NOMO-1 (cell line): ENCODE results near the gene TRIM41.
"Not testable (repeated sequence)": the region's sequence is repeated elsewhere in the genome, so short reads cannot be mapped to it uniquely, and the experiment has no call there.

Experiments used
- DNase-seq, 2 experiments: peaks; one replicate each; lab custom pipeline; 2025; ENCODE audit not compliant: unreplicated experiment in 2 of 2; lab: John Stamatoyannopoulos, UW

The TRIM41 gene

GRCh38 chr5:181223058-181223728 lies at the start of gene TRIM41:
TSS of gene TRIM41 (plus strand) at chr5:181223281. CDS start at chr5:181224000, 719 bp downstream.
- no peak for DNase-seq

DNA sequence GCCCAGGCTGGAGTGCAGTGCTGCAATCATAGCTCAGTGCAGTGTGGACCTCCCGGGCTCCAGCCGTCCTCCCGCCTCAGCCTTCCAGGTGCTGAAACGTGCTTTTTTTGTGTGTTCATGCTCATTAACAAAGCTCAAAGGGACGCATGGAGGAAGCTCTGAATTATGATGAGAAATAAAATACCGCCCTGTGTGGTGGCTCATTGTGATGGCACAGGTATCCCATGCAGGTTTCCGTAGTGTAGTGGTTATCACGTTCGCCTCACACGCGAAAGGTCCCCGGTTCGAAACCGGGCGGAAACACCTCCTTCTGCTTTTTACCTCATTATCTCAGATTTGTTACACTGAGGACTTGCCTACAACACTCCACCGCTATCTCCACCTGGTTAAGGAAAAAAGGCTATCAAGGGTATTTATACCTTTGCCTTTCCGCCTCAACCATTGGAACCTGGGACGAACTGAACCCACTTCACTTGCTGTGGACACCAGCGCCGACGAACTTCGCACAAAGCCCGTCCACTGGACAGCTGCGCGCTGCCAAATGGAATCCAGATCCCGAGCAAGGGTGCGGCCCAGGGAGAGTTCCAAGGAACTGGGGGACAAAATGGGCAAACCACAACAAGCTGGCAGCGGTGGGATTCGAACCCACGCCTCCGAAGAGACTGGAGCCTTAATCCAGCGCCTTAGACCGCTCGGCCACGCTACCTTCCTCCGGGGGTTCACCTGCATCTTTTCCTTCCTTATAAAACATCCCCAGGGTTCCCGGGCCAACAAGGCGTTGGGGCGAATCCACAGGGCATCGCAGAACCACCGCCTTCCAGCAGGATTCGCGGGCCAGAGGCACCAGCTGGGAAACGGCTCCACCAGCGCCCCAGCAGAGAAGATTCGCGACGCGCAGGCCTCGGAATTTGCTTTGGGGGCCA lies 49.4 kb upstream of the TRIM41 start:
- DNase-seq, result no peak

- no peak for DNase-seq
Measured at GRCh38 chr5:181176254-181176952, 46.7 kb upstream of the TRIM41 start.

DNA sequence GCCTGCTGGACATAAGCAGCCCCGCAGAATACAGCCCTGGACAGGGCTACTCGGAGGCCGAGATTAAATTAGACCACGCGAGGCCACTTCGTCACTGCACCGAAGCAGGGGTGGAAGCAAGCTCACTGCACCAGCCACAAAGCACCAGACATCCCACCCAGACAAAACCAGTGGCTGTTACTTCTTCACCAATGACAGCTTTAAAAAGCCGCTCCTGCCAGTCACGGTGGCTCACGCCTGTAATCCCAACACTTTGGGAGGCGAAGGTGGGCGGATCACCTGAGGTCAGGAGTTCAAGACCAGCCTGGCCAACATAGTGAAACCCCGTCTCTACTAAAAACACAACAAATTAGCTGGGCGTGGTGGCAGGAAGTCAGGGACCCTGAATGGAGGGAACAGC lies 45.5 kb upstream of the TRIM41 start:
- not testable (repeated sequence) for DNase-seq

DNA sequence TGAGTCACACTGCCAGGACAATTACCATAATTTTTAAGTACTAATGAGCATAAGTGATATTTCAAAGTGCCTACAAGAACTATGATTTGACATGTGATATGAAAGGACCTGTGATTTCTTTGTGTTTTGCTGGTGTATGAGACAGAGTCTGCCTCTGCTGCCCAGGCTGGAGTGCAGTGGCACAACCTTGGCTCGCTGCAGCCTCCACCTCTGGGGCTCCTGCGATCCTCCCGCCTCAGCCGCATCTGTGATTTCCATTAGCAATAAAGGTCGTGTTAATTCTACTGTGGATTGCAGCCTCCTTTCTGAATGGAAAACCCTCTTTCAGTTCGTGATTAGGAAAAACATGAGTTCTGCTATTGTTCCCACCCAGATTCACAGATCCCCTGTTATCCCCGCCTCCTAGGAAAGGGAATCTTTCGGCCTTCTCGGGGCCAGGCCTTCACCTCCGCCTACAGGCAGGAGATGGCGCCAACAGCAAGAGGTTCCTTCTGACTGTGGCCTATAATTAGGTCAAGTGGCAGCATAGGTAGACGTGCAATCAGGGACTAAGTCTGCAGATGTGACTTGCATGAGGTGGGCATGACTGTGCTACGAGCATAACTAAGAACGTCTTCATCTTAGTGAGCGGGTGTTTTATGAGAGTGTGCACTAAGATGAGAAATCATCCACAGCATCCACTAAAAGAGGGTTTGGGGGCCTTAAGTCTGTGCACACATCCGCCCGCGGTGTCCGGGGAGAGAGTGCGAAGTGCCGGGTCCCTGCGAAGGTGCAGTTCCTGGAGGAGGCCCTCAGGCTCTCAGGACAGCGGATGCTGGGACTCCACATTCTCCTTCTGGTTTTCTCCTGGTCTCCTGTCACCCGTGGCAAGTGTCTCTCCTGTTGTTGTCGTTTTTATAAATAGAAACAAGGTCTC lies 41.2 kb upstream of the TRIM41 start:
- DNase-seq, result no peak

DNA sequence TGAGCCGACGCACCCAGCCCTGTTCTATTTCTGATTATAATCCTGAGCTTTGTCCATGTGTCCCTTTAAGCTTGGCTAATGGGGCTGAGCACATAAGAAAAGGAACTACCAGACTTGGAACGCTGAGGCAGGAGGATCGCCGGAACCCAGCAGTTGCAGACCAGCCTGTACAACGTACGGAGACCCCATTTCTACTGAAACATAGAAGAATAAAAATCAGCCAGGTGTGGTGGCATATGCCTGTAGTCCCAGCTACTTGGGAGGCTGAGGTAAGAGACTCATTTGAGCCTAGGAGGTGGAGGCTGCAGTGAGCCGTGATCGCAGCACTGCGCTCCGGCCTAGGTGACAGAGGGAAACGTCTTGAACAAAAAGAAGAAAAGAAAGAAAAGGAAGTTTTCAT lies 40.4 kb upstream of the TRIM41 start:
- DNase-seq, result no peak

DNA sequence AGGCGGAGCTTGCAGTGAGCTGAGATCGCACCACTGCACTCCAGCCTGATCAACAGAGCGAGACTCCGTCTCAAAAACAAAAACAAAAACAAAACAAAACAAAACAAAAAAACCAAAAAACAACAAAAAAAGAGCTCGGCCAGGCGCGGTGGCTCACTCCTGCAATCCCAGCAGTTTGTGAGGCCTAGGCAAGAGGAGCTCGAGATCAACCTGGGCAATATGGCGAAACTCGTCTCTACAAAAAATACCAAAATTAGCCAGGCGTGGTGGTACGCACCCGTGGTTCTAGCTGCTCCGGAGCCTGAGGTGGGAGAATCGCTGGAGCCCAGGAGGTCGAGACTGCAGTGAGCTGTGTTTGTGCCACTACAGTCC lies 38.2 kb upstream of the TRIM41 start:
- no peak for DNase-seq

GRCh38 chr5:181185560-181185959 lies 37.5 kb upstream of the TRIM41 start:
- DNase-seq, result no peak

DNA sequence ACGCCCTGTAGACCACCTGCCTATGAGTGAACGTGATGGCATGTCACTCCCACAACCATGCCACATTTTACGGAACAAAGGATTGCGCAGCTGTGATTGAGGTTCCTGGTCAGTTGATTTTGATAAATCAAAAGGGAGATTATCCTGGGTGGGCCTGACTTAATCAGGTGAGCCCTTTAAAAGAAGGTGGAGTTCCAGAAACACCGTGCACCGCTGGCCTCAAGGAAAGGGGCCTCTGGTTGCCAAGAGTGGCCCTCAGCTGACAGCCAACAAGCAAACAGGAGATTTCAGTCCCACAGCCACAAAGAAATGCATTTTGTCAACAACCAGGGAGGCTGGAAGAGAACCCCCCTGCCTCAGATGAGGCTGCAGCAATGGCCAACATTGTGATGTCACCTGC lies 37.1 kb upstream of the TRIM41 start:
- no peak for DNase-seq

DNA sequence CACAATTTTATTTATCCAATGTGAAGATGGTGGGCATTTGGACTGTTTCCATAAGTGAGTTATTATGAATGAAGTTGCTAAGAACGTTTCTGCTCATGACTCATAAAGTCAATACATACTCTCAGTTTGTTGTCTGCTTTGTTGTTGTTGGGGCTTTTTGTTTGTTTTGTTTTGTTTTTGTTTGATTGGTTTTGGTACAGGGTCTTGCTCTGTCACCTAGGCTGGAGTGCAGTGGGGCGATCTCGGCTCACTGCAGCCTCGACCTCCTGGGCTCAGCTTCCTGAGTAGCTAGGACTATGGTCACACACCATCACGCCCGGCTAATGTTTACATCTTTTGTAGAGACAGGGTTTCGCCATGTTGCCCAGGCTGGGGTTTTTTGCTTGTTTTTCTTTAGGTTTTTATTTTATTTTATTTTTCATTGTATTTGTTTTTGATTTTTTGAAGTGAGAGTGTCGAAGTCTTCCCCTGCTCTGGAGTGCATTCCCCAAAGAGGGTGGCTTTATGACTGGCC lies 36.0 kb upstream of the TRIM41 start:
- no peak for DNase-seq

GRCh38 chr5:181187500-181188213 lies 35.4 kb upstream of the TRIM41 start:
- no peak for DNase-seq

DNA sequence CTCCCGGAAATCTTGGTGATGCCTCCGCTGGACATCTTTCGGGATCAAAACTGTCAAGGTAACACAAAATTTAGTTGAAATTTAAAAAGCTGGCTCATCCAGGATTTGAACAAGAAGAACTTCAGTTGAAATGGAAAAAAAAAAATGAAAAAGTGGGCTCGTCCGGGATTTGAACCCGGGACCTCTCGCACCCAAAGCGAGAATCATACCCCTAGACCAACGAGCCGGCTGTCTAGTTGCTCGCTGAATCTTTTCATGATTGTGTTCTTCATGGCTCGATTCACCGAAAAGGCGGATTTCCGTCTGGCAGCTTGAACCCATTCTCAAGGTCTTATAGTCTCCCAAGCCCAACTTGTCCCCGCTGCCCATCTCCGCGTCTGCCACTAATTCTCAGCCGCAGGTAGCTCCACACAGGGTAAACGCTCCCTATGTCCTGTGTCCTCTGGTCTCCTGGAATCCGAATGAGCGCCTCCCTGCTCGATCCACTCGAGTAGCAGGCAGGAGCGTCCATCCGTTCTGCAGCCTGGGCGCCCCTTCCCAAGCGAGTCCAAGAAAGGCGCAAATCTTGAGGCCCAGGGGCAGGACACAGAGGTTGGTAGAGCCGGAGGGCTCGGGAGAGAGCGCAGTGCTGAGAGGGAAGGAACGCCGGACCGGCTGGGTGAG lies 34.2 kb upstream of the TRIM41 start:
- DNase-seq, result no peak

- DNase-seq, result no peak
Measured at GRCh38 chr5:181189363-181189961, 33.6 kb upstream of the TRIM41 start.

DNA sequence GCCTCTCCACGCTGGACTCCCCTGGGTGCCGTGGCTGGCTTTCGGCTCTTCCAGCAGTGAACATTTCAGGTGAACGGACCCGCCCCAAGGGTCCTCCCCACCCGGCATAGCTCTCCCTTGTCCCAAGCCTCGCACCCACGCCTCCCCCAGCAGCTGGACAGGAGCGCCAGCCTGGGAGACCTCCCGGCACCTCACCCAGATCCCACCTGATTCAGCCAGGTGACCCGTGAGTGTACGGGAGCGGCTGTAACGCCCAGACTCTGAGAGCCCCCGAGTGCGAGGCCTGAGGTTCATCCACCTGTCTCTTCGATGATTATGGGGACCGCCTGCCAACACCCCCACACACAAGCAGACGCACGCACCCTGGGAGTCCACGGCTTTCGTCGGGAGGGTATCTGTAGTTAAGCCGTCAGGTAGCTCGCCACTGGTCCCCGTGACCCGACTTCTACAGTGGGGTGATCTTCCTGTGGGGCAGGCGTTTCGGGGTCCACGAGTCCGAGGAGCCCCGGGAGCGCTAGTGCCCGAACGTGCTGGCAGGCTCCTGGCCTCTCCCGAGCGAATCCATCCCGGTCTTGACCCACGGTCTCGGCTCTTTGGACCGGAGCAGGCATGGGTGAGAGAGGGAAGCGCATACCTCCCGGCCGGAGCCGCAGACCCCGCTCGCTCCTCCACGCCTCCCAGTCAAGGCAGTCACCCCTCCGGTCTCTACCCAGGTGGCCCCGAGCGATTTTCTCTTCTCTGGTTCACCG lies 32.9 kb upstream of the TRIM41 start:
- no peak for DNase-seq

DNA sequence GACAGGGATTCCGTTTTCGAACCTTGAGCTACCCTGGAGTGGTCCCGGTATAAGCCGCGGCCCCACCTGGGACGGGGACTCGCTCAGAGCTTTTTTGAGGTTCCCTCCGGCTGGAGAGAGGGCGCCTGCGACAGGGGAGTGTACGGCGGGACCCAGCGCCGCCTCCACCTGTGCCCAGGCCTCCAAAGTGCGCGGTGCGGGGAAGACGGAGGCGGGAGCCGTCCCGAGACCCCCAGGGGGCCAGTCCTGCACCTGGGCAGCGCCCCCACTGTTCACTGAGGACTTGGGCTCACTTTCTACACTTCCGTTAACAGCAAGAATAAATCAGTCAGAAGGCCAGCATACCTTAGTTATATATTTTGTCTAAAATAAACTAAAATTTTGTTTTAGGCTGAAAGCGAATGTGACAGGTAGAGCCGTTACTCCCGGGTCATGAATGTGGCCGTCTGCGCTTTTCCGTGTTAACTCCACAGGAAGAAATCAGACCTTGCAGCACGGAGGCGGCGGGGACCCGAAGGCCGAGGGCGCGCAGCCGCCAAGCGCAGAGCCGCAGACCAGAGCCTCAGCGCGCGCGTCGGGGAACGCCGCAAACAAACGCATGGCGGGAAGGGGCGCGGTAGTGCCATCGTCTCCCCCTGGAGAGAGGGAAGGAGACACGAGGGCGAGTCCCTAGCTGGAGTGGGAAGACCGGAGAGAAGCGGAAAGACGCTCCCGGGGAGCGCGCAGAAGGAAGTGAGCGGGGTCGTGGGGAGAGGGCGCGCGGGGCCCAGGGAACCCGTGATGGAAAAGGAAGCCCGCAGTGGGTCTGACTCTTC lies 32.2 kb upstream of the TRIM41 start:
- no peak for DNase-seq

- no peak for DNase-seq
Measured at GRCh38 chr5:181191526-181192336, 31.4 kb upstream of the TRIM41 start.
